AG10803 (cell line): Measurements from ENCODE around the gene AHI1.

Source experiments
- DNase-seq: peaks from one replicate; pipeline ENCODE4 v3.0.0; 2010; ENCODE audit warnings: low read depth
- H3K4me3 ChIP-seq: 2 replicates; pipeline ENCODE4 v1.5.1; 2011; ENCODE audit warnings: mild to moderate bottlenecking, low read length, control low read depth
- CTCF ChIP-seq: conservative IDR thresholded peaks from 2 replicates; pipeline ENCODE4 v1.5.1; 2011; ENCODE audit warnings: mild to moderate bottlenecking, low read length, control low read depth, inconsistent platforms

The AHI1 gene

GRCh38 chr6:135412761-135413160 lies 84.8 kb downstream of the AHI1 start:
- no peak overlapping the region for H3K4me3 ChIP-seq

GRCh38 chr6:135411849-135412248 lies 85.7 kb downstream of the AHI1 start:
- no peak overlapping the region for H3K4me3 ChIP-seq
- no peak for DNase-seq
- no peak for TF ChIP-seq CTCF

More at GRCh38 chr6:135412761-135413160, 84.8 kb downstream of the AHI1 start:
- TF ChIP-seq CTCF = no peak
- no peak for DNase-seq

- DNase-seq = no peak
- TF ChIP-seq CTCF = peak; percentile 24; the same call in 1 of the 2 replicates
- H3K4me3 ChIP-seq = no peak overlapping the region
These were observed 86.2 kb downstream of the AHI1 start for GRCh38 chr6:135411339-135411738.

- DNase-seq = no peak
- no peak for TF ChIP-seq CTCF
- H3K4me3 ChIP-seq = no peak overlapping the region
These were observed 86.7 kb downstream of the AHI1 start for GRCh38 chr6:135410856-135411255.

DNA sequence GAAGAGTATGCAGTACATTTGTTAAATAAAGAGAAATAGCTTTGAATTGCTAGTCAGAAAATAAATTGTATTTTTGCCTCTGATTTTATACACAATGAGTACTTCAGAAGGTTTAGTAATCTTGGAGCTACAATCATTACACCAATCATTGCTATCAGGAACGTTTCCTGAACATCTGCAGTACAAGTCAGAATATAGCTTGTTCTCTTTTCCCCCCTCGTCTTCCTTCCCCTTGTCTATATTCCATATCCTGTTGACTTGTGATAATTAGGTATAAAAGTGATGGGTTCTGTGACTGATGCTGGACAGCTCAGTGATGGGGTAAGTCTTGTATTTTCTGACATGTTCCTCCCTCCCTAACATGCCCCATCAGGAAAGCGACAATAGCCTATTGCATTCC lies 94.0 kb downstream of the AHI1 start:
- H3K4me3 ChIP-seq = no peak overlapping the region
- TF ChIP-seq CTCF = no peak
- DNase-seq = no peak

DNA sequence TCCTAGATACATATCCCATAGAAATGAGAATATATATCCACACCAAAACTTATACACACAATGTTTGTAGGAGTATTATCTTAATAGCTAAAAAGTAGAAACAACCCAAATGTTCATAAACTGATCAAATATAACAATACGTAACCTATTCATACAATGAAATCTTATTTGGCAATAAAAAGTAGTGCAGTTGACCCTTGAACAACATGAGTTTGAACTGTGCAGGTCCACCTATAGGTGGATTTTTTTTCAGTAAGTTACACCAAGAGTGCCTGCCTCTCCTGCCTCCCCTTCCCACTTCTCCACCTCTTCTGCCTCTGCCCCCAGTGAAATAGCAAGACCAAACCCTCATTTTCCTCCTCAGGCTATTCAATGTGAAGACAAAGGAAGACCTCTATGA lies 95.2 kb downstream of the AHI1 start:
- no peak for DNase-seq
- H3K4me3 ChIP-seq = no peak overlapping the region
- no peak for TF ChIP-seq CTCF

DNA sequence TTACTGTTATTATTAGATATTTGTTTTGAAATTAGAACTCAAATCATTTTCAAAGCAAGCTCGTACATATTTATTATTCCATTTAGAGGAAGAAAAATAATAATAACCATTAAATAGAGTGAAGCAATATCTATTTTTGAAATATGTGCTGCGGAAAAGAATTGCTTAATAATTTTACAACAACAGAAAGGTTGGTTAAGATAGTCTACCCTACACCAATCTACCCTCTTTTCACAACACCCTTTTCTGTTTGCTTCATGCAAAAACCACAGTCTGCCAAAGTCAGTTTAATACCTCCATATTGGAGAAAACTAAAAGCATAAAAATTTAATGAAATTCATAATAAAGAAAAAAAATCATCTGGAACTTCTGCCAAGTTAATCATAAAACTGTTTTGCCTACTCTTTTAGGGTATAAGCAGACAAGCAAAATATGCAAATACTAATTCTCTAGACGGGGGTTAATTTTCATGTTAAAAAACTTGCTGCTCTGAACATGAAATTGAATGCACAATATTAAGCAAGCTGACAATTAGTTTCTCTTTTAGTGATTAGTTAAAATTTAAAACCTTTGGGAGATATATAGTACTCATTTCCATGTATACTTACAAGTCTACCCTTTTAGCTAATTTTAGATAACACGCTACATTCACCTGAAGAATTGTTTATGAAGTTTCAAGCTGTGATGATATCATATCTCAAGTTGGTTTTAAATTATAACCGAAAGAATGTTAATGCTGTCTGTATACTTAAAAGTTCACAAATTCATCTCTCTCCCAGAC lies 100.2 kb downstream of the AHI1 start:
- no peak for DNase-seq
- no peak for TF ChIP-seq CTCF
- no peak overlapping the region for H3K4me3 ChIP-seq
